ENCODE measurements around the gene SEMA7A. TPM values are rescaled to one million over a fixed set of nuclear protein-coding genes. Genes with fewer than 3 reads are reported as not detected.

SEMA7A gene
- total and polyA plus RNA-seq, 3 experiments from 2014 or later = 1.9 to 72.5 (median 71.2) TPM

DNA sequence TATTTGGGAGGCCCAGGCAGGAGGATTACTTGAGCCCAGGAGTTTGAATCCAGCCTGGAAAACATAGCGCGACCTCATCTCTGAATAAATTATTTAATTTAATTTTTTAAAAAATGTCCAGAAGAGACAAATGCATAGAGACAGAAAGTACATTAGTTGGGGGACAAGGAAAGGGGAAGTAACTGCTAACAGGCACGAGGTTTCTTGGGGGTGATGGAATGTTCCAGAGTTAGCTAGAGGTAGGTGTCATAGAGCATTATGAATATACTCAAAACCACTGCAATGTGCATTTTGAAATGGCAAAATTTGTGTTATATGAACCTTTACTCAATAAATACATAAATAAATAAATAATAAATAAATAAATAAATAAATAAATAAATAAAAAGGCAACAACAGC, 34.7 kb downstream of the SEMA7A start:
- Mint-ChIP-seq H3K4me1 (peaks cover 72 to 89% (median 72%) of the 10 kb centered on the region in 3 donors), H3K36me3 (no peaks in the 10 kb centered on the region), H3K27me3 (peaks cover 0 to 2% of the 10 kb centered on the region in 2 donors), H3K27ac (peak overlapping the region in 3 of 8 donors; percentile 18 to 72 (median 50)), H3K4me3 (peak overlapping the region in 1 of 7 donors; percentile 36), H3K9me3 (no peaks in the 10 kb centered on the region)
- H3K27me3 ChIP-seq (ENCODE audit: insufficient read depth, low read length, poor library complexity, severe bottlenecking) = no peaks in the 10 kb centered on the region
- no peak overlapping the region for H3K4me3 ChIP-seq (ENCODE audit: low read length)
- CTCF ChIA-PET = interaction anchor here (0.8 to 1.7 kb wide), 2 partner anchors 14 to 17 kb away, joined by 3 to 5 read pairs; no protein-coding TSS in a partner anchor
- H3K9me3 ChIP-seq (ENCODE audit: low read length) = no peaks in the 10 kb centered on the region
- no peaks in the 10 kb centered on the region for H3K36me3 ChIP-seq (ENCODE audit: insufficient read depth, low read length)
- POLR2A ChIA-PET = interaction anchor here (2.0 to 2.2 kb wide), 2 partner anchors 14 to 36 kb away, joined by 5 to 9 read pairs; partner anchors contain the start of gene SEMA7A
- H3K4me1 ChIP-seq (ENCODE audit: insufficient read depth, low read length) = peaks cover 48% of the 10 kb centered on the region
- H3K27ac ChIP-seq (ENCODE audit: low read depth, low read length) = no peak overlapping the region
- DNase-seq = no peak

DNA sequence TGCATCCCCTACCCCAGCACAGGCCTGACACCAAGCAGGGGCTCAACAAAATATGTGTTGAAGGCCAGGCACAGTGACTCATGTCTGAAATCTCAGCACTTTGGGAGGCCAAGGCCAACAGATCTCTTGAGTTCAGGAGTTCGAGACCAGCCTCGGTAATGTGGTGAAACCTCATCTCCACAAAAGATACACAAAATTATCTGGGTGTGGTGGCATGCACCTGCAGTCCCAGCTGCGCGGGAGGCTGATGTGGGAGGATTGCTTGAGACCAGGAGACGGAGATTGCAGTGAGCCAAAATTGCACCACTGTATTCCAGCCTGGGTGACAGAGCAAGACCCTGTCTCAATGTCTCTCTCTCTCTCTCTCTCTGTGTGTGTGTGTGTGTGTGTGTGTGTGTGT, 35.6 kb downstream of the SEMA7A start:
- Histone ChIP-seq H3K4me3 (ENCODE audit: low read length) (no peak overlapping the region), H3K4me1 (ENCODE audit: insufficient read depth, low read length) (peaks cover 39% of the 10 kb centered on the region), H3K27me3 (ENCODE audit: insufficient read depth, low read length, poor library complexity, severe bottlenecking) (no peaks in the 10 kb centered on the region), H3K36me3 (ENCODE audit: insufficient read depth, low read length) (no peaks in the 10 kb centered on the region), H3K9me3 (ENCODE audit: low read length) (no peaks in the 10 kb centered on the region), H3K27ac (ENCODE audit: low read depth, low read length) (no peak overlapping the region)
- DNase-seq = no peak
- no peaks in the 10 kb centered on the region for H3K36me3 Mint-ChIP-seq
- H3K9me3 Mint-ChIP-seq = no peaks in the 10 kb centered on the region
- H3K4me3 Mint-ChIP-seq = peak overlapping the region in 3 of 7 donors; percentile 17 to 73 (median 41)
- peaks cover 63 to 82% (median 66%) of the 10 kb centered on the region in 3 donors for H3K4me1 Mint-ChIP-seq
- POLR2A ChIA-PET = no interaction called here
- CTCF ChIA-PET = interaction anchor here (0.8 to 1.7 kb wide), 2 partner anchors 13 to 16 kb away, joined by 3 to 5 read pairs; no protein-coding TSS in a partner anchor
- peaks cover 0 to 3% of the 10 kb centered on the region in 2 donors for H3K27me3 Mint-ChIP-seq
- peak overlapping the region in 6 of 8 donors; percentile 25 to 82 (median 47) for H3K27ac Mint-ChIP-seq

DNA sequence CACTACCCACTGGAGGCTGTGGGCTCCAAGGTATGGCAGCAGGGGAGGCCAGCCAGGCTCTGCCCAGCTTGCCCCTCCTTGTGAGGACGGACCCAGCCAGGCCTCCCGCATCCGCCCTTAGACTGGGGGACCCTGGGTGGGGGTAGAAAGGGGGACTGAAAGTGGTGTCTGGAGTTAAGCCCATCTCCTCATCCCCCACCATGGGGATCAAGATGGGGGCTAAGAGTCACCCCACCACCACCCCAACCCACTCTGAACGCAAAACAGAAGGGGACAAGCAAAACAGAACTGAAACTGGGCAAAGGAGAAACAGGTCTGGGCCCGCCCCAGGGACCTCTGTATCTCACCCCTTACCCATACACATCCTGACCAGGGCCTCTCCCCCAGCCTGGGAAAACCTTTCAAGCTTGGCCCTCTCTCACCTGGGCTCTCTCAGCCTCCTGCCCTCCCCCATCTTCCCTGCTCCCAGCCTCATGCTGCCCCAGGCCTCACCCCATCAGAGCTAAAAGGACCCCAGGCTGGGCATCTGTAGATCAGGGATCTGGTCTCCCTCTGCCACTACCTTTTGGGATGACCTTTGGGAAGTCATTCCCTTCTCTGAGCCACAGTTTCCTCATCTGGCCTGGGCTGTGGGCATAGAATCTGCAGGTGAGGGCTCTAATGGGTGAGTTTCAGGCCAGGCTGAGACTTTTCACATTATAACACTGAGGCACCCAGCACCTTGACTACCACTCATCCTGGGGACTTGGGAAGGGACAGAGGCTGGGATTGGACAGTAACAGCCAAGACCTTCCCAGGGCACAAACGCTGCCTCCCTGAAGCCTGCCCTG, 36.3 kb downstream of the SEMA7A start:
- no peak for DNase-seq
- H3K36me3 Mint-ChIP-seq = no peaks in the 10 kb centered on the region
- no peak overlapping the region for H3K4me3 ChIP-seq (ENCODE audit: low read length)
- peak overlapping the region in 2 of 7 donors; percentile 41 to 73 for H3K4me3 Mint-ChIP-seq
- no peaks in the 10 kb centered on the region for H3K36me3 ChIP-seq (ENCODE audit: insufficient read depth, low read length)
- no peaks in the 10 kb centered on the region for H3K9me3 ChIP-seq (ENCODE audit: low read length)
- CTCF ChIA-PET = interaction anchor here (1.0 kb wide), 1 partner anchor 40 kb away, joined by 3 read pairs; no protein-coding TSS in a partner anchor
- no peak overlapping the region for H3K27ac ChIP-seq (ENCODE audit: low read depth, low read length)
- H3K9me3 Mint-ChIP-seq = no peaks in the 10 kb centered on the region
- peaks cover 32% of the 10 kb centered on the region for H3K4me1 ChIP-seq (ENCODE audit: insufficient read depth, low read length)
- POLR2A ChIA-PET = no interaction called here
- no peaks in the 10 kb centered on the region for H3K27me3 ChIP-seq (ENCODE audit: insufficient read depth, low read length, poor library complexity, severe bottlenecking)
- H3K27me3 Mint-ChIP-seq = peaks cover 0 to 3% of the 10 kb centered on the region in 2 donors
- peaks cover 56 to 80% (median 58%) of the 10 kb centered on the region in 3 donors for H3K4me1 Mint-ChIP-seq
- peak overlapping the region in 5 of 8 donors; percentile 29 to 79 (median 53) for H3K27ac Mint-ChIP-seq

DNA sequence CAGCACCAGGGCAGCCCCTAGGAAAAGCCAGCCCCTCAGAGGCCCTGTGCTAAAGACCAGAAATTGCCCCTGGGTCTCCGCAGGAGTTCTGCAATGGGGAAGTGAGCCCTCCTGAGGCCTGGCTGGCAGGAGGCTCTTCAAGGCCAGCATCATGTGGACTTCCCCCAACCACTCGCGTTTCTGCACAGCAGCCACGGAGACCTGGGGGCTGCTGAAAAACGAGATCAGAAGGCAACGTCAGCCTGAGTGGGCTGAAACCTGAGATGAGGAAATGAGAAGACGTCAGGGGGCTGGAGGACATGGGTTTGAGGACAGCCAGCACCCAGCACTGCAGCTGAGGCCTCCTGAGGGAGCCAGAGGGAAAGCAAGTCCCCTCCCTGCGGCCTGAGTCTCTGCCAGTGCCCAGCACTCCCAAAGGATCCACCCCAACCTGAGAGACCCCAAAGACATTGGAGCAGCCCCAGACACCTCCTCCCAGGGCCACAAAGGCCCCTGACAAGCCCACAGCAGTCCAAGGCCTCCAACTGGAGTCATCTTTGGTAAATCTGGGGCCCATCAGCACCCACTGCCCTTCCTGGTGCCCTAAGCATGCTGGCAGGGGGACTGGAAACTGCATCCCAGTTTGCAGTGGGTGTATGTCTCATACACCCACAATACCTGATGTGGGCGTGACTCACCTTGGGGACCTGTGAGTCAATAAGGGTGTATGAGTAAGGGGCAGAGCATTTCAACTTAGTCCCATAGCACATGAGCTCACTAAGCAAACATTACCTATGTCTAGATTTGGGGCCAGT, 37.1 kb downstream of the SEMA7A start:
- ChIA-PET CTCF (interaction anchor here (1.0 kb wide), 1 partner anchor 41 kb away, joined by 3 read pairs; no protein-coding TSS in a partner anchor), POLR2A (no interaction called here)
- Mint-ChIP-seq H3K36me3 (no peaks in the 10 kb centered on the region), H3K9me3 (no peaks in the 10 kb centered on the region), H3K4me3 (no peak overlapping the region), H3K27ac (peak overlapping the region in 6 of 8 donors; percentile 24 to 77 (median 56)), H3K27me3 (peaks cover 0 to 3% of the 10 kb centered on the region in 2 donors), H3K4me1 (peaks cover 50 to 80% (median 51%) of the 10 kb centered on the region in 3 donors)
- H3K9me3 ChIP-seq (ENCODE audit: low read length) = no peaks in the 10 kb centered on the region
- H3K27ac ChIP-seq (ENCODE audit: low read depth, low read length) = peak overlapping the region; percentile 47
- H3K4me1 ChIP-seq (ENCODE audit: insufficient read depth, low read length) = peaks cover 23% of the 10 kb centered on the region
- peak in 1 of 5 donors; percentile 27 for DNase-seq
- H3K27me3 ChIP-seq (ENCODE audit: insufficient read depth, low read length, poor library complexity, severe bottlenecking) = no peaks in the 10 kb centered on the region
- H3K36me3 ChIP-seq (ENCODE audit: insufficient read depth, low read length) = no peaks in the 10 kb centered on the region
- no peak overlapping the region for H3K4me3 ChIP-seq (ENCODE audit: low read length)

DNA sequence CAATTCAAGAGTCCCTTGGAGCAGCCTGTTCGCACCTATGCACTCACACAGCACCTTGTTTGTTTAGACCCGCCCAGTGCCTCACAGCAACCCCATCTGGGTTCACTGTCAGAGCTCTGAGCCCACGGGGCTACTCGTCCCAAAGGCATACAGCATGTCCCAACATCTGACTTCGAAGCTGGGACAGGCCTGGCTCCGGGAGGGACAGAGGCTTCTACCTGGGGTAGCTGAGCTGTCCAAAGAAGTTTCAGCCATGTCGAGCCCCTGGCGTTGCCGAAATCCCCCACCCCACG, 37.7 kb downstream of the SEMA7A start:
- Histone ChIP-seq H3K27me3 (ENCODE audit: insufficient read depth, low read length, poor library complexity, severe bottlenecking) (no peaks in the 10 kb centered on the region), H3K4me3 (ENCODE audit: low read length) (no peak overlapping the region), H3K27ac (ENCODE audit: low read depth, low read length) (peak overlapping the region; percentile 47), H3K9me3 (ENCODE audit: low read length) (no peaks in the 10 kb centered on the region), H3K36me3 (ENCODE audit: insufficient read depth, low read length) (no peaks in the 10 kb centered on the region), H3K4me1 (ENCODE audit: insufficient read depth, low read length) (peaks cover 19% of the 10 kb centered on the region)
- Mint-ChIP-seq H3K4me1 (peaks cover 45 to 78% (median 48%) of the 10 kb centered on the region in 3 donors), H3K27me3 (peaks cover 0 to 3% of the 10 kb centered on the region in 2 donors), H3K36me3 (no peaks in the 10 kb centered on the region), H3K4me3 (no peak overlapping the region), H3K9me3 (no peaks in the 10 kb centered on the region), H3K27ac (peak overlapping the region in 3 of 8 donors; percentile 16 to 79 (median 42))
- POLR2A ChIA-PET = no interaction called here
- CTCF ChIA-PET = no interaction called here
- DNase-seq = no peak

DNA sequence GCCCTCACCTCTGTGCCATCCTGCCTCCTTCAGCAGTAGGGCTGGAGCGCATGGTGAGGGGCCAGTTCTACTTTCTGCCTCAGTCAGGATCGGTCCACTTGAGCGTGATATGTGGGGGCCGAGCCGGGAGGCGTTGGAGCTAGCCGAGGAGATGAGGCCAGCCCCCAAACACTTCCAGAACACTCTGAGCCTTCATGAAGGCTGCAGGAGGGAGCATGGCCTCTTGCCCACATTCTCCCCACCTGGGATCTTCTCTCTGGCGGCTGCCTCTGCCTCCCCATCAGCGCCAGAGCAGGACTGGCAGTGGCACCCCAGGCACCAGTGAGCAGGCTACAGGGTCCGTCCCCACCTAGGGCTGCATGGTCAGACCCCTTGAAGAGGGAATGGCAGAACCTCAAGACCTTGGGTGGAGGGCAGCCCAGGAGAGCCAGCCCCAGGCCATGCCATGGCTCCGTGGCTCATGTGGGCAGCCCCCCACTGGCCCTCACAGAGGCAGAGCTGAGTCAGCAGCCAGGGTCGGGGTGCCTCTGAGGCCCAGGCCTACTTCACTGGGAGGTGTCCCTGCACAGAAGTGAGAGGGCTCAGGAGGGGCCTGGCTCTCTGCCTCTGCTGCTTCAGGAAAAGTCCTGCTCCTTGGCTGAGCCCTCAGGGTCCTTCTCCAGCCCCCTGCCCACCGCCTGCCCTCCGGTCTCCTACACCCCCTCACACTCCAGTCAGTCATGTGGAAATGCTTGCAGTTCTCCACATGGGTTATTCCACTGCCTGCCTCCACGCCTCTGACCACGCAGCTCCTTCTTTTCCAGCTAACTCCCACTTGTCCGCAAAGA, 38.2 kb downstream of the SEMA7A start:
- Mint-ChIP-seq H3K4me3 (no peak overlapping the region), H3K9me3 (no peaks in the 10 kb centered on the region), H3K4me1 (peaks cover 43 to 78% (median 47%) of the 10 kb centered on the region in 3 donors), H3K27me3 (peaks cover 0 to 3% of the 10 kb centered on the region in 2 donors), H3K36me3 (no peaks in the 10 kb centered on the region), H3K27ac (peak overlapping the region in 2 of 8 donors; percentile 27 to 79)
- ChIA-PET CTCF (interaction anchor here (0.9 to 1.8 kb wide), 4 partner anchors 16 to 43 kb away, joined by 3 to 5 read pairs (median 3); no protein-coding TSS in a partner anchor), POLR2A (interaction anchor here (0.7 kb wide), 1 partner anchor 30 kb away, joined by 3 read pairs; no protein-coding TSS in a partner anchor)
- Histone ChIP-seq H3K9me3 (ENCODE audit: low read length) (no peaks in the 10 kb centered on the region), H3K4me1 (ENCODE audit: insufficient read depth, low read length) (peaks cover 19% of the 10 kb centered on the region), H3K27ac (ENCODE audit: low read depth, low read length) (peak overlapping the region; percentile 47), H3K27me3 (ENCODE audit: insufficient read depth, low read length, poor library complexity, severe bottlenecking) (no peaks in the 10 kb centered on the region), H3K36me3 (ENCODE audit: insufficient read depth, low read length) (no peaks in the 10 kb centered on the region), H3K4me3 (ENCODE audit: low read length) (no peak overlapping the region)
- no peak for DNase-seq

DNA sequence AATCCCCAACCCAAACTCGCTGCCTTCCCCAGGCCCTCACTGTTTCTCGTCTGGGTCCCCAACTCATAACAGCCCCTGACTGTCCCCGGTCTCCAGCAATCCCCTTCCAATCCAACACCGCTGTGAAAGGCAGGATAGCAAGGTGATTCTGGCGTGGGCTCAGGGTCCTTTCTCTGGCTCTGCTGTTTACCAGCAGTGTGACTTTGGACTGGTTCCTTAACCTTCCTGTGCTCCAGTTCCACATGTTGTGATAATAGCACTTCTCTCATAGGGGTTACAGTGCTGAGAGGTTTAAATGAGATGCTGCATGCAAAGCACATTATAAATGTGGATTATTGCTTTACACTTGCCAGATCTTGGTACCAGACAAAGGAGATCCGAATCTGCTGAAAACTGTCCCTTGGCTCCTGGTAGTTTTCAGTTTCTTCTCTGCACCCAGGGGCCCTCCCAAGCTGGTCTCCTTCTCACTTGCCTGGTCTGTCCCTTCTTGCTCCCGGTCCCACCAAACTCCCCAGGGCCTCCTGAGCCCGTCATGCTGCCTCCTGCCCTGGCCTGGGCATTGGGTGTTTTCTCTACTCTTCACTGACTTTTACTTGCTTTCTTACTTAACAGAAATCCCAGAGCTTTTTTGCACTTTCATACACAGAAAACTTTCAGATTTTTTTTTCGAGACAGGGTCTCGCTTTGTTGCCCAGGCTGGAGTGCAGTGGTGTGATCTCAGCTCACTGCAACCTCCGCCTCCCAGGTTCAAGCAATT, 39.5 kb downstream of the SEMA7A start:
- Histone ChIP-seq H3K4me3 (ENCODE audit: low read length) (no peak overlapping the region), H3K9me3 (ENCODE audit: low read length) (no peaks in the 10 kb centered on the region), H3K4me1 (ENCODE audit: insufficient read depth, low read length) (peaks cover 6% of the 10 kb centered on the region), H3K27ac (ENCODE audit: low read depth, low read length) (peak overlapping the region; percentile 1), H3K36me3 (ENCODE audit: insufficient read depth, low read length) (no peaks in the 10 kb centered on the region), H3K27me3 (ENCODE audit: insufficient read depth, low read length, poor library complexity, severe bottlenecking) (no peaks in the 10 kb centered on the region)
- peak overlapping the region in 1 of 8 donors; percentile 91 for H3K27ac Mint-ChIP-seq
- no peaks in the 10 kb centered on the region for H3K9me3 Mint-ChIP-seq
- ChIA-PET POLR2A (interaction anchor here (0.6 kb wide), 1 partner anchor 11 kb away, joined by 3 read pairs; no protein-coding TSS in a partner anchor), CTCF (interaction anchor here (0.9 to 1.8 kb wide), 3 partner anchors 15 to 44 kb away, joined by 3 to 5 read pairs (median 3); no protein-coding TSS in a partner anchor)
- H3K27me3 Mint-ChIP-seq = peaks cover 0 to 3% of the 10 kb centered on the region in 2 donors
- H3K36me3 Mint-ChIP-seq = no peaks in the 10 kb centered on the region
- no peak for DNase-seq
- no peak overlapping the region for H3K4me3 Mint-ChIP-seq
- peaks cover 33 to 66% (median 38%) of the 10 kb centered on the region in 3 donors for H3K4me1 Mint-ChIP-seq
